HCT116 (cell line): ENCODE results near the gene ASAP2. TPM values are rescaled to one million over a fixed set of nuclear protein-coding genes. Genes with fewer than 3 reads are reported as not detected.

ENCODE experiments used
- ATAC-seq: fragments of 200-7000 bp; cut with Tn5 transposase; 2 replicates; pipeline ENCODE4 v1.9.1; 2020; ENCODE audit warnings: mild to moderate bottlenecking, moderate library complexity
- BruUV-seq: library from RNA; stranded (reverse); fragments of 400-500 nt; replicated peaks from 2 replicates; lab custom pipeline; 2021; lab: Mats Ljungman, UMichigan
- CTCF ChIA-PET: fragments of 300-600 bp; sonication (Branson Sonifier 250); formaldehyde crosslinking; loops from one replicate; lab custom pipeline; 2021; ENCODE audit warnings: antibody characterized with exemption; lab: Charles Lee
- POLR2A ChIA-PET: fragments of 300-600, 350-600 bp; sonication (Branson Sonifier 250); formaldehyde crosslinking; loops from one replicate; lab custom pipeline; 2021; ENCODE audit warnings: antibody characterized with exemption; lab: Charles Lee
- RAD21 ChIA-PET, 2 experiments: fragments of 300-600 bp; sonication (Branson Sonifier 250); formaldehyde crosslinking; loops; one replicate each; lab custom pipeline; 2023; ENCODE audit warnings: low total read pairs in 2 of 2; ENCODE audit not compliant: uncharacterized antibody in 2 of 2, unreplicated experiment in 2 of 2, low non-redundant PET in 1 of 2; lab: Charles Lee
- DNase-seq: peaks from one replicate; pipeline ENCODE4 v3.0.0-alpha.2; 2010; ENCODE audit warnings: low read depth, low spot score
- H2AFZ ChIP-seq: fragments of 200-600 bp; shearing (Covaris generic), sonication (generic); 2 replicates; pipeline ENCODE4 v1.6.1; 2017; ENCODE audit warnings: low read depth, mixed run types, mixed read lengths, antibody characterized with exemption, low read length; ENCODE audit not compliant: poor library complexity, severe bottlenecking
- H3K27ac ChIP-seq: 2 replicates; pipeline ENCODE4 v1.5.1; 2012; ENCODE audit warnings: low read depth, low read length
- H3K27me3 ChIP-seq: fragments of 200-600 bp; sonication (generic); 2 replicates; pipeline ENCODE4 v1.6.1; 2016; ENCODE audit warnings: mixed run types, low read length, mixed read lengths; ENCODE audit not compliant: insufficient read depth
- H3K36me3 ChIP-seq, 2 experiments: fragments of 200-500 bp in 1 of 2; fragments of 200-600 bp in 1 of 2; sonication (Bioruptor generic) in 1 of 2; sonication (generic) in 1 of 2; 2 replicates each; pipeline versions ENCODE4 v1.5.1 to v1.6.1; 2014 to 2016; ENCODE audit warnings: low read length in 2 of 2, inconsistent platforms in 1 of 2, mixed read lengths in 1 of 2, mixed run types in 1 of 2; ENCODE audit not compliant: insufficient read depth in 2 of 2, control insufficient read depth in 1 of 2
- H3K4me1 ChIP-seq, 2 experiments: fragments of 200-600 bp in 1 of 2; sonication (generic) in 1 of 2; 2 replicates each; pipeline versions ENCODE4 v1.5.1 to v1.6.1; 2012 to 2017; ENCODE audit warnings: low read length in 2 of 2, inconsistent platforms in 1 of 2, mild to moderate bottlenecking in 1 of 2, mixed read lengths in 1 of 2, mixed run types in 1 of 2, moderate library complexity in 1 of 2; ENCODE audit not compliant: insufficient read depth in 2 of 2, control insufficient read depth in 1 of 2
- H3K4me2 ChIP-seq: fragments of 200-600 bp; sonication (generic); 2 replicates; pipeline ENCODE4 v1.6.1; 2017; ENCODE audit warnings: mixed run types, low read length, mixed read lengths
- H3K4me3 ChIP-seq, 2 experiments: fragments of 200-600 bp in 1 of 2; sonication (generic) in 1 of 2; replicated peaks in 1 of 2; 2 replicates each; pipeline ENCODE4 v1.5.1; 2011 to 2016; ENCODE audit warnings: low read length in 2 of 2, control low read depth in 1 of 2, low read depth in 1 of 2, mild to moderate bottlenecking in 1 of 2, mixed read lengths in 1 of 2, mixed run types in 1 of 2
- H3K79me2 ChIP-seq: fragments of 200-600 bp; sonication (generic); 2 replicates; pipeline ENCODE4 v1.6.1; 2017; ENCODE audit warnings: mild to moderate bottlenecking, mixed run types, low read length, moderate library complexity, mixed read lengths; ENCODE audit not compliant: insufficient read depth
- H3K9ac ChIP-seq: fragments of 200-600 bp; sonication (generic); 2 replicates; pipeline ENCODE4 v1.6.1; 2016; ENCODE audit warnings: low read length, mixed read lengths
- H3K9me2 ChIP-seq: fragments of 200-600 bp; sonication (generic), shearing (Covaris generic); 2 replicates; pipeline ENCODE4 v1.6.1; 2017; ENCODE audit warnings: mixed run types, mild to moderate bottlenecking, moderate library complexity; ENCODE audit not compliant: insufficient read depth
- H3K9me3 ChIP-seq, 2 experiments: fragments of 200-500 bp in 1 of 2; fragments of 200-600 bp in 1 of 2; sonication (Bioruptor generic) in 1 of 2; sonication (generic) in 1 of 2; 2 replicates each; pipeline ENCODE4 v1.6.1; 2014 to 2017; ENCODE audit warnings: low read length in 2 of 2, mixed read lengths in 2 of 2, inconsistent platforms in 1 of 2, low read depth in 1 of 2, mild to moderate bottlenecking in 1 of 2, mixed run types in 1 of 2, moderate library complexity in 1 of 2; ENCODE audit not compliant: control insufficient read depth in 1 of 2, insufficient read depth in 1 of 2
- H4K20me1 ChIP-seq: fragments of 200-600 bp; sonication (generic), shearing (Covaris generic); 2 replicates; pipeline ENCODE4 v1.6.1; 2017; ENCODE audit warnings: mixed run types, mild to moderate bottlenecking, moderate library complexity; ENCODE audit not compliant: insufficient read depth
- CBX3 ChIP-seq: IDR thresholded peaks from 2 replicates; pipeline ENCODE4 v1.6.1; 2012; ENCODE audit warnings: low read depth
- EGR1 ChIP-seq: IDR thresholded peaks from 2 replicates; pipeline ENCODE4 v1.6.1; 2012; ENCODE audit warnings: low read depth
- ELF1 ChIP-seq: IDR thresholded peaks from 2 replicates; pipeline ENCODE4 v1.6.1; 2012; ENCODE audit warnings: low read depth, borderline replicate concordance
- EZH2 ChIP-seq: fragments of 200-600 bp; sonication (generic); IDR thresholded peaks from 2 replicates; pipeline ENCODE4 v1.6.1; 2017; ENCODE audit warnings: antibody characterized with exemption, mixed run types
- EZH2phosphoT487 ChIP-seq: fragments of 200-600 bp; IDR thresholded peaks from 2 replicates; pipeline ENCODE4 v1.6.1; 2018; ENCODE audit warnings: antibody characterized with exemption, borderline replicate concordance
- POLR2A ChIP-seq: IDR thresholded peaks from 2 replicates; pipeline ENCODE4 v1.7.0; 2011; ENCODE audit warnings: borderline replicate concordance; ENCODE audit not compliant: insufficient read depth, insufficient read length; ENCODE audit errors: extremely low read depth
- POLR2AphosphoS5 ChIP-seq: IDR thresholded peaks from 2 replicates; pipeline ENCODE4 v1.6.1; 2011; ENCODE audit warnings: mild to moderate bottlenecking, low read depth, low read length, moderate library complexity
- RAD21 ChIP-seq: IDR thresholded peaks from 2 replicates; pipeline ENCODE4 v1.6.1; 2012; ENCODE audit warnings: low read depth, mild to moderate bottlenecking
- SIN3A ChIP-seq: IDR thresholded peaks from 2 replicates; pipeline ENCODE4 v1.6.1; 2012; ENCODE audit warnings: low read depth
- SP1 ChIP-seq: IDR thresholded peaks from 2 replicates; pipeline ENCODE4 v1.6.1; 2012; ENCODE audit warnings: low read depth
- TCF7L2 ChIP-seq: IDR thresholded peaks from 2 replicates; pipeline ENCODE4 v1.7.0; 2011; ENCODE audit warnings: borderline replicate concordance, inconsistent platforms; ENCODE audit not compliant: insufficient read depth, insufficient read length; ENCODE audit errors: extremely low read depth
- YY1 ChIP-seq: IDR thresholded peaks from 2 replicates; pipeline ENCODE4 v1.6.1; 2011; ENCODE audit warnings: low read length, low read depth, moderate library complexity, mild to moderate bottlenecking; ENCODE audit not compliant: insufficient replicate concordance; ENCODE audit errors: extremely low read depth
- intact Hi-C: fragments of 100-400 bp; cut with micrococcal nuclease; formaldehyde crosslinking; loops from 2 replicates; pipeline ENCODE4 v1.10.0; 2022
- total RNA-seq: library from RNA; stranded (reverse); gene quantifications from one replicate; pipeline ENCODE4 v1.2.1, GENCODE V29; 2021; ENCODE audit not compliant: unreplicated experiment
- TF ChIP-seq, protein P1 (sequence below), 3 experiments: fragments of 200-600 bp in 1 of 3; sonication (generic) in 1 of 3; IDR thresholded peaks in 2 of 3; conservative IDR thresholded peaks in 1 of 3; 2 replicates each; pipeline ENCODE4 v1.5.1; 2012 to 2017; ENCODE audit warnings: low read depth in 2 of 3, low read length in 2 of 3, antibody characterized with exemption in 1 of 3, borderline replicate concordance in 1 of 3, control low read depth in 1 of 3, mild to moderate bottlenecking in 1 of 3, mixed read lengths in 1 of 3, mixed run types in 1 of 3, moderate library complexity in 1 of 3; ENCODE audit not compliant: insufficient read depth in 1 of 3
- TF ChIP-seq, protein P2 (sequence below): IDR thresholded peaks from 2 replicates; pipeline ENCODE4 v1.6.1; 2012
- TF ChIP-seq, protein P3 (sequence below): IDR thresholded peaks from 2 replicates; pipeline ENCODE4 v1.6.1; 2011; ENCODE audit warnings: mild to moderate bottlenecking, low read length, moderate library complexity; ENCODE audit not compliant: insufficient replicate concordance; ENCODE audit errors: extremely low read depth

Gene ASAP2
- total RNA-seq, 1 experiment from 2014 or later = 16.5 TPM

DNA sequence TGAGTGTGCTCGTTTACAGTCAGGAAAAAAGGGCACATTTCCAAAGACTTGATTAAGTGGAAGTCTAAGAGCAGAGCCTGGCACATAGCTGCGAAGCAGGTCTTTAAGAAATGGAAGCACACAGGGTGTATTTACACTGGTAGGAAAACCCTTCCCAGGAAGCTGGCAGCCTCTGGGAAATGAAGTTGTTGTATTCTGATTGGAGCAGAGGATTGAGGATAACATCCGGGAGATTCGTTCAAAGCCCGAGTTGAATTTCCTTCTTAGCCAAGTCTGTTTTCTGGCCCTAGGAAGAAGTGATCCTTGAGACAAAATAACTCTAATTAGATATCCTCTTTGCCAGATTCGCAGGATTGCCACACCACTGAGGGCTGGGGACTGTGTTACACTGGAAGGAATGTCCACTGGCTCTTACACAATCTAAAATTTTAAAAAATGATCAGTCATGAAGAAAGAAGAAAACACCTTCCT, 140.8 kb downstream of the ASAP2 start:
- Histone ChIP-seq H3K4me1 (no peaks in the 10 kb centered on the region), H3K4me3 (no peak overlapping the region), H3K9ac (no peak overlapping the region), H3K4me2 (no peak overlapping the region), H3K9me3 (no peaks in the 10 kb centered on the region), H2AFZ (no peak overlapping the region), H3K9me2 (no peaks in the 10 kb centered on the region), H3K79me2 (no peaks in the 10 kb centered on the region), H4K20me1 (no peaks in the 10 kb centered on the region), H3K36me3 (0 out of 4 replicates have a peak, but pooled peaks cover 0 to 6% of the 10 kb centered on the region in 2 experiments), H3K27me3 (no peaks in the 10 kb centered on the region), H3K27ac (no peak overlapping the region)
- ChIA-PET POLR2A (no interaction called here), CTCF (interaction anchor here (0.7 to 2.2 kb wide), 2 partner anchors 14 to 114 kb away, joined by 3 to 5 read pairs; no protein-coding TSS in a partner anchor), RAD21 (no interaction called here)
- no peak for DNase-seq
- ATAC-seq = no peak
- BruUV-seq = no TSS peak
- TF ChIP-seq CBX3 = no peak
- TF ChIP-seq SIN3A = no peak
- no peak for TF ChIP-seq POLR2AphosphoS5
- intact Hi-C loops = no loop called here

DNA sequence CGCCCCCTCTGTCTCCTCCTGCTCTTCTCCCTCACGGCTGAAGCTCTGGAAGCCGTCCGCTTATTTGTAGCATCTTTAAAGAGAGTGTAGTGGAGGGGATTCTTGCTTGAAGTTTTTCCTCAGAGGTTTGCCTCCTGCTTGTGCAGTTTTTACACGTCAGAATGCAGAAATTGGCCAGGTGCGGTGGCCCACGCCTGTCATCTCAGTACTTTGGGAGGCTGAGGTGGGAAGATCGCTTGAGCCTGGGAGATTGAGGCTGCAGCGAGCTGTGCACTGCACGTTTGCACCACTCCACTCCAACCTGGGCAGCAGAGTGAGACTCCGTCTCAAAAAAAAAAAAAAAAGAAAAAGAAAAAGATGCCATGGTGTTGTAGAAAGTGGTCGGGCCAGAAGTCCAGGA, 147.7 kb downstream of the ASAP2 start:
- H2AFZ ChIP-seq = no peak overlapping the region
- intact Hi-C loops = no loop called here
- TF ChIP-seq CBX3 (no peak), POLR2A (no peak), ELF1 (no peak), EZH2phosphoT487 (no peak), YY1 (no peak), TCF7L2 (no peak), RAD21 (no peak), POLR2AphosphoS5 (no peak), SIN3A (no peak), EGR1 (no peak), EZH2 (no peak), SP1 (no peak)
- TF ChIP-seq, protein P1, sequence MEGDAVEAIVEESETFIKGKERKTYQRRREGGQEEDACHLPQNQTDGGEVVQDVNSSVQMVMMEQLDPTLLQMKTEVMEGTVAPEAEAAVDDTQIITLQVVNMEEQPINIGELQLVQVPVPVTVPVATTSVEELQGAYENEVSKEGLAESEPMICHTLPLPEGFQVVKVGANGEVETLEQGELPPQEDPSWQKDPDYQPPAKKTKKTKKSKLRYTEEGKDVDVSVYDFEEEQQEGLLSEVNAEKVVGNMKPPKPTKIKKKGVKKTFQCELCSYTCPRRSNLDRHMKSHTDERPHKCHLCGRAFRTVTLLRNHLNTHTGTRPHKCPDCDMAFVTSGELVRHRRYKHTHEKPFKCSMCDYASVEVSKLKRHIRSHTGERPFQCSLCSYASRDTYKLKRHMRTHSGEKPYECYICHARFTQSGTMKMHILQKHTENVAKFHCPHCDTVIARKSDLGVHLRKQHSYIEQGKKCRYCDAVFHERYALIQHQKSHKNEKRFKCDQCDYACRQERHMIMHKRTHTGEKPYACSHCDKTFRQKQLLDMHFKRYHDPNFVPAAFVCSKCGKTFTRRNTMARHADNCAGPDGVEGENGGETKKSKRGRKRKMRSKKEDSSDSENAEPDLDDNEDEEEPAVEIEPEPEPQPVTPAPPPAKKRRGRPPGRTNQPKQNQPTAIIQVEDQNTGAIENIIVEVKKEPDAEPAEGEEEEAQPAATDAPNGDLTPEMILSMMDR (IDR thresholded peaks at IDR 0.05 in 2 of 3, conservative IDR thresholded peaks at IDR 0.05 in 1 of 3; ENCODE audit: borderline replicate concordance in 1 of 3, insufficient read depth in 1 of 3, low read depth in 2 of 3, low read length in 2 of 3) = no peak
- TF ChIP-seq, protein P2, sequence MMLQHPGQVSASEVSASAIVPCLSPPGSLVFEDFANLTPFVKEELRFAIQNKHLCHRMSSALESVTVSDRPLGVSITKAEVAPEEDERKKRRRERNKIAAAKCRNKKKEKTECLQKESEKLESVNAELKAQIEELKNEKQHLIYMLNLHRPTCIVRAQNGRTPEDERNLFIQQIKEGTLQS = no peak
- TF ChIP-seq, protein P3, sequence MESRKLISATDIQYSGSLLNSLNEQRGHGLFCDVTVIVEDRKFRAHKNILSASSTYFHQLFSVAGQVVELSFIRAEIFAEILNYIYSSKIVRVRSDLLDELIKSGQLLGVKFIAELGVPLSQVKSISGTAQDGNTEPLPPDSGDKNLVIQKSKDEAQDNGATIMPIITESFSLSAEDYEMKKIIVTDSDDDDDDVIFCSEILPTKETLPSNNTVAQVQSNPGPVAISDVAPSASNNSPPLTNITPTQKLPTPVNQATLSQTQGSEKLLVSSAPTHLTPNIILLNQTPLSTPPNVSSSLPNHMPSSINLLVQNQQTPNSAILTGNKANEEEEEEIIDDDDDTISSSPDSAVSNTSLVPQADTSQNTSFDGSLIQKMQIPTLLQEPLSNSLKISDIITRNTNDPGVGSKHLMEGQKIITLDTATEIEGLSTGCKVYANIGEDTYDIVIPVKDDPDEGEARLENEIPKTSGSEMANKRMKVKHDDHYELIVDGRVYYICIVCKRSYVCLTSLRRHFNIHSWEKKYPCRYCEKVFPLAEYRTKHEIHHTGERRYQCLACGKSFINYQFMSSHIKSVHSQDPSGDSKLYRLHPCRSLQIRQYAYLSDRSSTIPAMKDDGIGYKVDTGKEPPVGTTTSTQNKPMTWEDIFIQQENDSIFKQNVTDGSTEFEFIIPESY = no peak

More for the DNA sequence above, 147.7 kb downstream of the ASAP2 start:
- DNase-seq = no peak
- Histone ChIP-seq H3K27me3 (no peaks in the 10 kb centered on the region), H3K4me2 (no peak overlapping the region), H3K9ac (no peak overlapping the region), H3K27ac (no peak overlapping the region), H3K4me1 (peaks cover 0 to 10% of the 10 kb centered on the region in 2 experiments; a peak in 2 of 4 replicates), H4K20me1 (no peaks in the 10 kb centered on the region), H3K4me3 (no peak overlapping the region), H3K79me2 (no peaks in the 10 kb centered on the region), H3K9me2 (no peaks in the 10 kb centered on the region), H3K36me3 (peaks cover 1 to 2% of the 10 kb centered on the region in 2 experiments; a peak in 1 of 4 replicates), H3K9me3 (no peaks in the 10 kb centered on the region)
- CTCF ChIA-PET = interaction anchor here (0.7 kb wide), 1 partner anchor 21 kb away, joined by 3 read pairs; no protein-coding TSS in a partner anchor
- POLR2A ChIA-PET = no interaction called here
- ATAC-seq = no peak
- RAD21 ChIA-PET = no interaction called here
- no TSS peak for BruUV-seq
